K562 (cell line): ENCODE measurements around the gene ZFAND2A. TPM values are rescaled to one million over a fixed set of nuclear protein-coding genes. Genes with fewer than 3 reads are reported as not detected.
A peak's percentile ranks its signal among the peaks of the same experiment; 100 is the strongest.

Experiments
- ATAC-seq: fragments of 200-7000 bp; cut with Tn5 transposase; 3 replicates; pipeline ENCODE4 v1.9.1; 2020; ENCODE audit warnings: moderate library complexity
- BruUV-seq: library from RNA; stranded (reverse); fragments of 400-500 nt; replicated peaks from 2 replicates; lab custom pipeline; 2021; lab: Mats Ljungman, UMichigan
- CTCF ChIA-PET: fragments of 300-600 bp; formaldehyde crosslinking; extraction: SDS; loops from one replicate; lab custom pipeline; 2021; ENCODE audit warnings: low intra/inter-chr PET ratio; lab: Yijun Ruan, JAX
- POLR2A ChIA-PET: fragments of 300-600, 350-650 bp; sonication (Branson Sonifier 250); formaldehyde crosslinking; extraction: SDS; loops from one replicate; lab custom pipeline; 2021; ENCODE audit warnings: antibody characterized with exemption, inconsistent platforms; lab: Yijun Ruan, JAX
- DNase-seq, 4 experiments: peaks; one replicate each; pipeline versions ENCODE4 v3.0.0 to v3.0.0-alpha.2; 2011 to 2018; ENCODE audit warnings: low spot score in 3 of 4, mixed read lengths in 3 of 4; ENCODE audit errors: extremely low read depth in 1 of 4
- FAIRE-seq: peaks from 2 replicates; lab custom pipeline; 2011; peaks lifted over from hg19 to GRCh38; lab: Jason Lieb, UNC
- H2AFZ ChIP-seq: 2 replicates; pipeline ENCODE4 v1.6.0; 2011; ENCODE audit warnings: low read depth, low read length, control low read depth, inconsistent platforms
- H3K27ac ChIP-seq: fragments of 200-600 bp; 3 replicates; pipeline ENCODE4 v1.8.0; 2011; ENCODE audit warnings: low read depth, mild to moderate bottlenecking, control low read depth, inconsistent platforms, low read length, moderate library complexity, mixed read lengths; ENCODE audit errors: extremely low read depth
- H3K27me3 ChIP-seq, 2 experiments: fragments of 300-600 bp in 1 of 2; 2 replicates in 1 of 2; 3 replicates in 1 of 2; pipeline versions ENCODE4 v1.6.0 to v1.8.0; 2011; ENCODE audit warnings: inconsistent platforms in 2 of 2, low read length in 2 of 2, mild to moderate bottlenecking in 1 of 2, mixed read lengths in 1 of 2, moderate library complexity in 1 of 2; ENCODE audit not compliant: control insufficient read depth in 2 of 2, insufficient read depth in 2 of 2
- H3K36me3 ChIP-seq: fragments of 300-600 bp; 3 replicates; pipeline ENCODE4 v1.8.0; 2011; ENCODE audit warnings: mild to moderate bottlenecking, low read length, inconsistent platforms; ENCODE audit not compliant: control insufficient read depth, insufficient read depth
- H3K4me1 ChIP-seq, 2 experiments: fragments of 200-600 bp in 1 of 2; replicated peaks in 1 of 2; 2 replicates in 1 of 2; 3 replicates in 1 of 2; pipeline versions ENCODE4 v1.5.1 to v1.8.0; 2011; ENCODE audit warnings: inconsistent platforms in 2 of 2, low read length in 2 of 2, mild to moderate bottlenecking in 1 of 2, mixed read lengths in 1 of 2, moderate library complexity in 1 of 2; ENCODE audit not compliant: control insufficient read depth in 2 of 2, insufficient read depth in 2 of 2
- H3K4me2 ChIP-seq: 2 replicates; pipeline ENCODE4 v1.6.1; 2011; ENCODE audit warnings: low read length, control low read depth, inconsistent platforms, mixed read lengths; ENCODE audit not compliant: insufficient read depth
- H3K4me3 ChIP-seq: fragments of 200-600 bp; sonication (generic), shearing (Covaris generic); 2 replicates; pipeline ENCODE4 v1.5.1; 2016; ENCODE audit warnings: control low read depth, inconsistent platforms
- H3K79me2 ChIP-seq: fragments of 200-600 bp; 3 replicates; pipeline ENCODE4 v1.8.0; 2011; ENCODE audit warnings: low read length, inconsistent platforms; ENCODE audit not compliant: control insufficient read depth, insufficient read depth
- H3K9ac ChIP-seq, 2 experiments: 2 replicates each; pipeline versions ENCODE4 v1.6.0 to v1.6.1; 2011; ENCODE audit warnings: low read depth in 2 of 2, low read length in 2 of 2, control low read depth in 1 of 2, inconsistent platforms in 1 of 2, mild to moderate bottlenecking in 1 of 2, mixed read lengths in 1 of 2; ENCODE audit not compliant: insufficient read depth in 1 of 2
- H3K9me1 ChIP-seq: one replicate; pipeline ENCODE4 v1.6.0; 2011; ENCODE audit warnings: inconsistent platforms, mild to moderate bottlenecking, low read length, moderate library complexity; ENCODE audit not compliant: control insufficient read depth, insufficient read depth
- H3K9me3 ChIP-seq: replicated peaks from 2 replicates; pipeline ENCODE4 v1.5.1; 2011; ENCODE audit warnings: low read depth, low read length, inconsistent platforms; ENCODE audit not compliant: control insufficient read depth, insufficient read depth
- H4K20me1 ChIP-seq: replicated peaks from 2 replicates; pipeline ENCODE4 v1.6.1; 2011; ENCODE audit warnings: low read length, inconsistent platforms, mixed read lengths; ENCODE audit not compliant: control insufficient read depth, insufficient read depth
- WGBS: fragments of 100-300 bp; shearing (Covaris generic); methylation state at CpG from one replicate; pipeline ENCODE4 v1.1.6; 2016; ENCODE audit warnings: low coverage, mixed read lengths; ENCODE audit not compliant: insufficient coverage; ENCODE audit errors: missing lambda C conversion rate; 5-methylcytosine and 5-hydroxymethylcytosine counted together
- in situ Hi-C: fragments of 300-500 bp; cut with MboI; formaldehyde crosslinking; loops from 4 replicates; pipeline ENCODE4 v1.15.0; 2018; ENCODE audit warnings: inconsistent platforms, mixed read lengths
- intact Hi-C: fragments of 100-400 bp; cut with micrococcal nuclease; formaldehyde crosslinking; loops from 2 replicates; pipeline ENCODE4 v1.14.2; 2022
- polyA plus RNA-seq, 8 experiments: library from polyadenylated mRNA; depleted of rRNA in 4 of 8; stranded (reverse) in 5 of 8; unstranded in 3 of 8; fragments of >200 nt; fragmentation: Nextera tagmentation in 2 of 8; fragmentation: Illumina TruSeq in 1 of 8; extraction: Ambion mirVana in 2 of 8; extraction: Trizol in 1 of 8; gene quantifications; 2 replicates each; pipeline versions ENCODE4 v1.2.1 to v1.2.3, GENCODE V29; 2011 to 2014; ENCODE audit warnings: inconsistent platforms in 1 of 8, missing spikeins in 1 of 8
- total RNA-seq, 7 experiments: library from RNA; depleted of rRNA in 6 of 7; stranded (reverse); fragments of >200 nt in 6 of 7; fragmentation: Illumina TruSeq in 2 of 7; extraction: Trizol in 2 of 7; gene quantifications; 2 replicates each; pipeline versions ENCODE4 v1.2.1 to v1.2.3, GENCODE V29; 2011 to 2021; ENCODE audit warnings: low replicate concordance in 1 of 7
- TF ChIP-seq, protein P1 (sequence below): sonication (generic); formaldehyde crosslinking; IDR thresholded peaks from 2 replicates; pipeline ENCODE4 v1.8.1; 2023; ENCODE audit warnings: mild to moderate bottlenecking, missing genetic modification reagents
- TF ChIP-seq, protein P2 (sequence below): fragments of 450-650 bp; IDR thresholded peaks from 2 replicates; pipeline ENCODE4 v1.6.1; 2018; ENCODE audit warnings: mild to moderate bottlenecking, low read depth; ENCODE audit not compliant: partially characterized antibody

The ZFAND2A gene
- total and polyA plus RNA-seq, 9 of the 15 experiments (the other 6 are each of a cell fraction or from before 2014, with no cell fraction given) = 16.8 to 56.8 (median 26.1) TPM

DNA sequence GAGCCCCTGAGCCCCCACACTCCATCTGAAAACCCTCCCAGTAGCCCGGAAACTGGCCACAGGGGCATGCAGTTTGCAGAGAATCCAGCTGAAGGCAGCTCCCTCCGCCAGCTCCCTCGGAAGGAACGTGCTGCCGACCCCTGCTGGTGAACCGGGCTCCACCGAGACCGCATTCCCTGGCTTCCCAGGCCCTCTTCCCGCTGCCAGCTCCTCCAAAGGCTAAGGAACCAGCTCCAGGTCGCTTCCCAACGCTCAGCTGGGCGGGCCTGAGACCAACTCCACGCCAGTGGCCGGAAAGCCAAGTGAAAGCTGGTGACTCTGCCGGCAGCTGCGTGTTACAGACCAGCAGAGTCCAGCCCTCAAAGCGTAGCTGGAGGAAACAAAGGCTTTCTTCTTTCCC lies 36.3 kb downstream of the ZFAND2A start:
- Histone ChIP-seq H3K79me2 (peaks cover 11% of the 10 kb centered on the region; the same call in 2 of the 3 replicates), H3K27ac (no peak overlapping the region), H3K4me3 (no peak overlapping the region), H3K27me3 (no peaks in the 10 kb centered on the region), H3K36me3 (peaks cover 23% of the 10 kb centered on the region), H3K9me1 (no peaks in the 10 kb centered on the region), H3K9me3 (no peaks in the 10 kb centered on the region), H2AFZ (no peak overlapping the region), H3K4me2 (no peak overlapping the region), H4K20me1 (no peaks in the 10 kb centered on the region), H3K9ac (peak overlapping the region in 1 of 2 experiments; percentile 61; a peak in 1 of 4 replicates), H3K4me1 (peaks cover 0 to 22% of the 10 kb centered on the region in 2 experiments; a peak in 2 of 5 replicates)
- DNase-seq (no peak), ATAC-seq (no peak), FAIRE-seq (no peak)
- intact Hi-C loops = no loop called here
- POLR2A ChIA-PET = interaction anchor here (0.6 to 1.0 kb wide), 3 partner anchors 13 to 15 kb away, joined by 3 to 4 read pairs (median 3); no protein-coding TSS in a partner anchor
- in situ Hi-C loops = no loop called here
- CTCF ChIA-PET = no interaction called here
- WGBS = 79% methylated on average over 17 of the region's 17 CpGs
- TF ChIP-seq, protein P1, sequence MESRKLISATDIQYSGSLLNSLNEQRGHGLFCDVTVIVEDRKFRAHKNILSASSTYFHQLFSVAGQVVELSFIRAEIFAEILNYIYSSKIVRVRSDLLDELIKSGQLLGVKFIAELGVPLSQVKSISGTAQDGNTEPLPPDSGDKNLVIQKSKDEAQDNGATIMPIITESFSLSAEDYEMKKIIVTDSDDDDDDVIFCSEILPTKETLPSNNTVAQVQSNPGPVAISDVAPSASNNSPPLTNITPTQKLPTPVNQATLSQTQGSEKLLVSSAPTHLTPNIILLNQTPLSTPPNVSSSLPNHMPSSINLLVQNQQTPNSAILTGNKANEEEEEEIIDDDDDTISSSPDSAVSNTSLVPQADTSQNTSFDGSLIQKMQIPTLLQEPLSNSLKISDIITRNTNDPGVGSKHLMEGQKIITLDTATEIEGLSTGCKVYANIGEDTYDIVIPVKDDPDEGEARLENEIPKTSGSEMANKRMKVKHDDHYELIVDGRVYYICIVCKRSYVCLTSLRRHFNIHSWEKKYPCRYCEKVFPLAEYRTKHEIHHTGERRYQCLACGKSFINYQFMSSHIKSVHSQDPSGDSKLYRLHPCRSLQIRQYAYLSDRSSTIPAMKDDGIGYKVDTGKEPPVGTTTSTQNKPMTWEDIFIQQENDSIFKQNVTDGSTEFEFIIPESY (CRISPR knock-in tag) = peak; percentile 88
- TF ChIP-seq, protein P2, sequence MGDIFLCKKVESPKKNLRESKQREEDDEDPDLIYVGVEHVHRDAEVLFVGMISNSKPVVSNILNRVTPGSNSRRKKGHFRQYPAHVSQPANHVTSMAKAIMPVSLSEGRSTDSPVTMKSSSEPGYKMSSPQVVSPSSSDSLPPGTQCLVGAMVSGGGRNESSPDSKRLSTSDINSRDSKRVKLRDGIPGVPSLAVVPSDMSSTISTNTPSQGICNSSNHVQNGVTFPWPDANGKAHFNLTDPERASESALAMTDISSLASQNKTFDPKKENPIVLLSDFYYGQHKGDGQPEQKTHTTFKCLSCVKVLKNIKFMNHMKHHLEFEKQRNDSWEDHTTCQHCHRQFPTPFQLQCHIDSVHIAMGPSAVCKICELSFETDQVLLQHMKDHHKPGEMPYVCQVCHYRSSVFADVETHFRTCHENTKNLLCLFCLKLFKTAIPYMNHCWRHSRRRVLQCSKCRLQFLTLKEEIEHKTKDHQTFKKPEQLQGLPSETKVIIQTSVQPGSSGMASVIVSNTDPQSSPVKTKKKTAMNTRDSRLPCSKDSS = no peak
- no TSS peak for BruUV-seq
